Endothelial cell of umbilical vein (primary cell): ENCODE data around the gene KMT2C.
"Not testable (repeated sequence)": the region's sequence is repeated elsewhere in the genome, so short reads cannot be mapped to it uniquely, and the experiment has no call there.

Source experiments
- CTCF ChIP-seq, 2 donors: IDR thresholded peaks; 1 replicate in 1 of 2; 2 replicates in 1 of 2; pipeline ENCODE4 v1.5.1; 2011; ENCODE audit warnings: low read length in 2 of 2, mild to moderate bottlenecking in 2 of 2, moderate library complexity in 2 of 2, control low read depth in 1 of 2, inconsistent platforms in 1 of 2, low read depth in 1 of 2; ENCODE audit not compliant: insufficient read depth in 1 of 2; ENCODE audit errors: extremely low read depth in 1 of 2
- JUN ChIP-seq: IDR thresholded peaks from 2 replicates; pipeline ENCODE4 v1.6.1; 2011; ENCODE audit warnings: borderline replicate concordance, low read depth; ENCODE audit not compliant: insufficient read length, insufficient read depth
- POLR2A ChIP-seq: IDR thresholded peaks from 2 replicates; pipeline ENCODE4 v1.6.1; 2012; ENCODE audit warnings: low read depth, mild to moderate bottlenecking, control low read depth, low read length
- TF ChIP-seq, protein P1 (sequence below): IDR thresholded peaks from 2 replicates; pipeline ENCODE4 v1.6.1; 2011; ENCODE audit not compliant: insufficient read depth, insufficient read length

- TF ChIP-seq CTCF (IDR thresholded peaks at IDR 0.05; ENCODE audit: extremely low read depth in 1 of 2, insufficient read depth in 1 of 2, low read depth in 1 of 2, low read length in 2 of 2); POLR2A; JUN: not testable (repeated sequence)
- TF ChIP-seq, protein P1, sequence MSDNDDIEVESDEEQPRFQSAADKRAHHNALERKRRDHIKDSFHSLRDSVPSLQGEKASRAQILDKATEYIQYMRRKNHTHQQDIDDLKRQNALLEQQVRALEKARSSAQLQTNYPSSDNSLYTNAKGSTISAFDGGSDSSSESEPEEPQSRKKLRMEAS: not testable (repeated sequence)
Observed at GRCh38 chr7:152436931-152437575, 1.2 kb upstream of the KMT2C start.
